GM23338 (cell line): Measurements from ENCODE around the gene SLC66A1. TPM values are rescaled to one million over a fixed set of nuclear protein-coding genes. Genes with fewer than 3 reads are reported as not detected.

ENCODE experiments used
- ATAC-seq: fragments of 200-7000 bp; cut with Tn5 transposase; 3 replicates; pipeline ENCODE4 v1.9.1; 2020
- DNase-seq: peaks from one replicate; pipeline ENCODE4 v3.0.0-alpha.2; 2015; ENCODE audit warnings: low spot score
- H2AFZ ChIP-seq: fragments of 200-600 bp; sonication (generic); 2 replicates; pipeline ENCODE4 v1.8.0; 2016; ENCODE audit warnings: antibody characterized with exemption, mild to moderate bottlenecking, moderate library complexity
- H3F3A ChIP-seq: fragments of 200-600 bp; sonication (generic); replicated peaks from 2 replicates; pipeline ENCODE4 v1.8.0; 2017; ENCODE audit warnings: antibody characterized with exemption, mixed run types, low read depth
- H3K27ac ChIP-seq: fragments of 200-600 bp; sonication (generic); 2 replicates; pipeline ENCODE4 v1.6.1; 2016; ENCODE audit warnings: low read depth
- H3K27me3 ChIP-seq: fragments of 200-600 bp; sonication (generic); 2 replicates; pipeline ENCODE4 v1.8.0; 2016; ENCODE audit warnings: mild to moderate bottlenecking, mixed run types, moderate library complexity; ENCODE audit not compliant: insufficient read depth
- H3K36me3 ChIP-seq: fragments of 200-600 bp; sonication (generic); 2 replicates; pipeline ENCODE4 v1.8.0; 2016; ENCODE audit warnings: mild to moderate bottlenecking; ENCODE audit not compliant: insufficient read depth
- H3K4me1 ChIP-seq: fragments of 200-600 bp; sonication (generic); 2 replicates; pipeline ENCODE4 v1.8.0; 2016; ENCODE audit warnings: mild to moderate bottlenecking, moderate library complexity; ENCODE audit not compliant: insufficient read depth
- H3K4me2 ChIP-seq: fragments of 200-600 bp; sonication (generic); 2 replicates; pipeline ENCODE4 v1.7.1; 2017; ENCODE audit warnings: mixed run types
- H3K4me3 ChIP-seq: fragments of 200-600 bp; sonication (generic); 2 replicates; pipeline ENCODE4 v1.6.1; 2016; ENCODE audit warnings: mixed run types
- H3K79me2 ChIP-seq: fragments of 200-600 bp; sonication (generic); replicated peaks from 2 replicates; pipeline ENCODE4 v1.8.0; 2017; ENCODE audit warnings: mild to moderate bottlenecking; ENCODE audit not compliant: insufficient read depth
- H3K9me2 ChIP-seq: fragments of 200-600 bp; sonication (generic); 2 replicates; pipeline ENCODE4 v1.8.0; 2017; ENCODE audit not compliant: insufficient read depth
- H4K20me1 ChIP-seq: fragments of 200-600 bp; sonication (generic); replicated peaks from 2 replicates; pipeline ENCODE4 v1.8.0; 2017; ENCODE audit warnings: mild to moderate bottlenecking; ENCODE audit not compliant: insufficient read depth
- H3K27ac Mint-ChIP-seq: 2 replicates; pipeline ENCODE4 v1.8.0; 2020; ENCODE audit warnings: inconsistent platforms, mild to moderate bottlenecking, moderate library complexity, mixed read lengths
- H3K27me3 Mint-ChIP-seq: 3 replicates; pipeline ENCODE4 v1.8.0; 2022; ENCODE audit warnings: low read depth, mild to moderate bottlenecking, moderate library complexity, mixed read lengths, inconsistent platforms; ENCODE audit not compliant: insufficient read depth, poor library complexity
- H3K36me3 Mint-ChIP-seq: 3 replicates; pipeline ENCODE4 v1.8.0; 2021; ENCODE audit warnings: low read depth, mild to moderate bottlenecking, inconsistent platforms, moderate library complexity, mixed read lengths
- H3K4me1 Mint-ChIP-seq: 3 replicates; pipeline ENCODE4 v1.8.0; 2020; ENCODE audit warnings: mild to moderate bottlenecking, inconsistent platforms, mixed read lengths
- H3K4me3 Mint-ChIP-seq: 3 replicates; pipeline ENCODE4 v1.8.0; 2021; ENCODE audit warnings: moderate library complexity, mild to moderate bottlenecking, inconsistent platforms, mixed read lengths
- H3K9me3 Mint-ChIP-seq: 3 replicates; pipeline ENCODE4 v1.8.0; 2020; ENCODE audit warnings: moderate library complexity, mild to moderate bottlenecking, inconsistent platforms, mixed read lengths
- CREB1 ChIP-seq: fragments of 250-450 bp; sonication (Bioruptor Pico); IDR thresholded peaks from 2 replicates; pipeline ENCODE4 v1.5.0; 2020; ENCODE audit warnings: low read depth, mild to moderate bottlenecking, moderate library complexity
- EZH2 ChIP-seq: fragments of 200-600 bp; sonication (generic); IDR thresholded peaks from one replicate; pipeline ENCODE4 v1.8.0; 2017; ENCODE audit warnings: antibody characterized with exemption, mild to moderate bottlenecking, low read depth; ENCODE audit not compliant: unreplicated experiment
- EZH2phosphoT487 ChIP-seq: fragments of 200-600 bp; sonication (generic); IDR thresholded peaks from one replicate; pipeline ENCODE4 v1.8.1; 2018; ENCODE audit warnings: antibody characterized with exemption; ENCODE audit not compliant: unreplicated experiment
- POLR2AphosphoS5 ChIP-seq: IDR thresholded peaks from 2 replicates; pipeline ENCODE4 v1.6.1; 2016; ENCODE audit warnings: antibody characterized with exemption, low read depth
- STAT1 ChIP-seq: IDR thresholded peaks from one replicate; pipeline ENCODE4 v1.6.1; 2016; ENCODE audit warnings: antibody characterized with exemption; ENCODE audit not compliant: unreplicated experiment
- ZNF114 ChIP-seq: fragments of 250-450 bp; sonication (Bioruptor Pico); IDR thresholded peaks from 2 replicates; pipeline ENCODE4 v1.5.0; 2020; ENCODE audit warnings: mild to moderate bottlenecking, moderate library complexity
- ZNF331 ChIP-seq: fragments of 250-450 bp; sonication (Bioruptor Pico); IDR thresholded peaks from 2 replicates; pipeline ENCODE4 v1.5.0; 2020; ENCODE audit warnings: low read depth, mild to moderate bottlenecking, moderate library complexity
- polyA plus RNA-seq: library from polyadenylated mRNA; unstranded; fragments of >200 nt; fragmentation: Nextera tagmentation; extraction: Ambion mirVana; gene quantifications from 2 replicates; pipeline ENCODE4 v1.2.1, GENCODE V29; 2016
- total RNA-seq: library from RNA; depleted of rRNA; stranded (reverse); fragments of >200 nt; shearing (Covaris generic); gene quantifications from 2 replicates; pipeline ENCODE4 v1.2.3, GENCODE V29; 2014
- TF ChIP-seq, protein P1 (sequence below): IDR thresholded peaks from 2 replicates; pipeline ENCODE4 v1.6.1; 2016; ENCODE audit warnings: antibody characterized with exemption
- TF ChIP-seq, protein P2 (sequence below): fragments of 250-450 bp; sonication (Bioruptor Pico); IDR thresholded peaks from 2 replicates; pipeline ENCODE4 v1.5.0; 2020; ENCODE audit warnings: mild to moderate bottlenecking, moderate library complexity
- TF ChIP-seq, protein P3 (sequence below), 2 experiments: fragments of 200-600 bp in 1 of 2; sonication (generic) in 1 of 2; conservative IDR thresholded peaks; 2 replicates each; pipeline versions ENCODE4 v1.5.1 to v1.6.1; 2016 to 2017; ENCODE audit warnings: antibody characterized with exemption in 2 of 2, low read depth in 2 of 2, mild to moderate bottlenecking in 2 of 2, moderate library complexity in 1 of 2
- TF ChIP-seq, protein P4 (sequence below): IDR thresholded peaks from one replicate; pipeline ENCODE4 v1.6.1; 2018; ENCODE audit warnings: antibody characterized with exemption; ENCODE audit not compliant: unreplicated experiment

SLC66A1 gene
- total and polyA plus RNA-seq, 2 experiments from 2014 or later = 6.9 to 19.7 TPM

DNA sequence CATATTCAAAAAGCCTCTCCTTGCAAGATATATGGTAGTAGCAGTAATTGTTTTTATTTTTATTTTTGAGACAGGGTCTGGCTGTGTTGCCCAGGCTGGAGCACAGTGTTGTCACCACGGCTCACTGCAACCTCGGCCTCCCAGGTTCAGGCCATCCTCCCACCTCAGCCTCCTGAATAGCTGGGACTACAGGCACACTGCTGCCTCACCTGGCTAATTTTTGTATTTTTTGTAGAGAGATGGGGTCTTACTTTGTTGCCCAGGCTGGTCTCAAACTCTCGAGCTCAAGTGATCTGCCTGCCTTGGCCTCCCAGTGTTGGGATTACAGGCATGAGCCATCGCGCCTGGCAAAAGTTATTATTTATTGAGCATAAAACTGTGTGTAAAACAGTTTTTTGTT lies 38.4 kb downstream of the SLC66A1 start (continued):
- TF ChIP-seq ZNF331 (CRISPR knock-in tag) (no peak), STAT1 (no peak)
- TF ChIP-seq, protein P1, sequence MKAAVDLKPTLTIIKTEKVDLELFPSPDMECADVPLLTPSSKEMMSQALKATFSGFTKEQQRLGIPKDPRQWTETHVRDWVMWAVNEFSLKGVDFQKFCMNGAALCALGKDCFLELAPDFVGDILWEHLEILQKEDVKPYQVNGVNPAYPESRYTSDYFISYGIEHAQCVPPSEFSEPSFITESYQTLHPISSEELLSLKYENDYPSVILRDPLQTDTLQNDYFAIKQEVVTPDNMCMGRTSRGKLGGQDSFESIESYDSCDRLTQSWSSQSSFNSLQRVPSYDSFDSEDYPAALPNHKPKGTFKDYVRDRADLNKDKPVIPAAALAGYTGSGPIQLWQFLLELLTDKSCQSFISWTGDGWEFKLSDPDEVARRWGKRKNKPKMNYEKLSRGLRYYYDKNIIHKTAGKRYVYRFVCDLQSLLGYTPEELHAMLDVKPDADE = no peak

DNA sequence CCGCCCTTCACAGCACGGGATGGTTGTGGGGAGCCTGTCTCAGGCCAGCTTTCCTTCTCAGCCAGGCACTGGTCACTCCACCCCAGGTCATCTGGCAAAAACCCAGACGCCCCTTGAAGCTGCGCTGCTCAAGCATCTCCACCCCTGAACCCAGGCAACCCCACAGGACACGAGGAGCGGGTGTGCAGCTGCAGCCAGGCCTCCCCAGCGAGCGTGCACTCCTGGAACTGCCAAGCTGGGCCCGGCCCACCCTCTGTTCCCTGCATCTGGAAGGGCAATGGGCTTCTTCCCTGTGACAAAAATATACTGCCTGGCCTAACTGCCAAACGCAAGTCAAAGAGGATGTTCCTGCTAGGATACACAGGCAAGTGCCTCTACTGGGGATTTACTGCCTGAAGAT lies 39.7 kb downstream of the SLC66A1 start:
- ATAC-seq = no peak
- peaks cover 51% of the 10 kb centered on the region for H3K36me3 Mint-ChIP-seq
- H3K27ac Mint-ChIP-seq = peak overlapping the region; percentile 52; the same call in 1 of the 2 replicates

More for the DNA sequence above, 39.7 kb downstream of the SLC66A1 start:
- Histone ChIP-seq H3K27me3 (no peaks in the 10 kb centered on the region), H3K27ac (no peak overlapping the region), H4K20me1 (peaks cover 19% of the 10 kb centered on the region), H3F3A (0 out of 2 replicates have a peak, but pooled peaks cover 11% of the 10 kb centered on the region), H3K36me3 (0 out of 2 replicates have a peak, but pooled peaks cover 5% of the 10 kb centered on the region), H3K79me2 (peaks cover 7% of the 10 kb centered on the region; the same call in 1 of the 2 replicates), H3K4me3 (no peak overlapping the region), H3K4me1 (peaks cover 16% of the 10 kb centered on the region), H3K9me2 (no peaks in the 10 kb centered on the region), H2AFZ (no peak overlapping the region), H3K4me2 (no peak overlapping the region)
- H3K9me3 Mint-ChIP-seq = no peaks in the 10 kb centered on the region
- TF ChIP-seq, protein P2, sequence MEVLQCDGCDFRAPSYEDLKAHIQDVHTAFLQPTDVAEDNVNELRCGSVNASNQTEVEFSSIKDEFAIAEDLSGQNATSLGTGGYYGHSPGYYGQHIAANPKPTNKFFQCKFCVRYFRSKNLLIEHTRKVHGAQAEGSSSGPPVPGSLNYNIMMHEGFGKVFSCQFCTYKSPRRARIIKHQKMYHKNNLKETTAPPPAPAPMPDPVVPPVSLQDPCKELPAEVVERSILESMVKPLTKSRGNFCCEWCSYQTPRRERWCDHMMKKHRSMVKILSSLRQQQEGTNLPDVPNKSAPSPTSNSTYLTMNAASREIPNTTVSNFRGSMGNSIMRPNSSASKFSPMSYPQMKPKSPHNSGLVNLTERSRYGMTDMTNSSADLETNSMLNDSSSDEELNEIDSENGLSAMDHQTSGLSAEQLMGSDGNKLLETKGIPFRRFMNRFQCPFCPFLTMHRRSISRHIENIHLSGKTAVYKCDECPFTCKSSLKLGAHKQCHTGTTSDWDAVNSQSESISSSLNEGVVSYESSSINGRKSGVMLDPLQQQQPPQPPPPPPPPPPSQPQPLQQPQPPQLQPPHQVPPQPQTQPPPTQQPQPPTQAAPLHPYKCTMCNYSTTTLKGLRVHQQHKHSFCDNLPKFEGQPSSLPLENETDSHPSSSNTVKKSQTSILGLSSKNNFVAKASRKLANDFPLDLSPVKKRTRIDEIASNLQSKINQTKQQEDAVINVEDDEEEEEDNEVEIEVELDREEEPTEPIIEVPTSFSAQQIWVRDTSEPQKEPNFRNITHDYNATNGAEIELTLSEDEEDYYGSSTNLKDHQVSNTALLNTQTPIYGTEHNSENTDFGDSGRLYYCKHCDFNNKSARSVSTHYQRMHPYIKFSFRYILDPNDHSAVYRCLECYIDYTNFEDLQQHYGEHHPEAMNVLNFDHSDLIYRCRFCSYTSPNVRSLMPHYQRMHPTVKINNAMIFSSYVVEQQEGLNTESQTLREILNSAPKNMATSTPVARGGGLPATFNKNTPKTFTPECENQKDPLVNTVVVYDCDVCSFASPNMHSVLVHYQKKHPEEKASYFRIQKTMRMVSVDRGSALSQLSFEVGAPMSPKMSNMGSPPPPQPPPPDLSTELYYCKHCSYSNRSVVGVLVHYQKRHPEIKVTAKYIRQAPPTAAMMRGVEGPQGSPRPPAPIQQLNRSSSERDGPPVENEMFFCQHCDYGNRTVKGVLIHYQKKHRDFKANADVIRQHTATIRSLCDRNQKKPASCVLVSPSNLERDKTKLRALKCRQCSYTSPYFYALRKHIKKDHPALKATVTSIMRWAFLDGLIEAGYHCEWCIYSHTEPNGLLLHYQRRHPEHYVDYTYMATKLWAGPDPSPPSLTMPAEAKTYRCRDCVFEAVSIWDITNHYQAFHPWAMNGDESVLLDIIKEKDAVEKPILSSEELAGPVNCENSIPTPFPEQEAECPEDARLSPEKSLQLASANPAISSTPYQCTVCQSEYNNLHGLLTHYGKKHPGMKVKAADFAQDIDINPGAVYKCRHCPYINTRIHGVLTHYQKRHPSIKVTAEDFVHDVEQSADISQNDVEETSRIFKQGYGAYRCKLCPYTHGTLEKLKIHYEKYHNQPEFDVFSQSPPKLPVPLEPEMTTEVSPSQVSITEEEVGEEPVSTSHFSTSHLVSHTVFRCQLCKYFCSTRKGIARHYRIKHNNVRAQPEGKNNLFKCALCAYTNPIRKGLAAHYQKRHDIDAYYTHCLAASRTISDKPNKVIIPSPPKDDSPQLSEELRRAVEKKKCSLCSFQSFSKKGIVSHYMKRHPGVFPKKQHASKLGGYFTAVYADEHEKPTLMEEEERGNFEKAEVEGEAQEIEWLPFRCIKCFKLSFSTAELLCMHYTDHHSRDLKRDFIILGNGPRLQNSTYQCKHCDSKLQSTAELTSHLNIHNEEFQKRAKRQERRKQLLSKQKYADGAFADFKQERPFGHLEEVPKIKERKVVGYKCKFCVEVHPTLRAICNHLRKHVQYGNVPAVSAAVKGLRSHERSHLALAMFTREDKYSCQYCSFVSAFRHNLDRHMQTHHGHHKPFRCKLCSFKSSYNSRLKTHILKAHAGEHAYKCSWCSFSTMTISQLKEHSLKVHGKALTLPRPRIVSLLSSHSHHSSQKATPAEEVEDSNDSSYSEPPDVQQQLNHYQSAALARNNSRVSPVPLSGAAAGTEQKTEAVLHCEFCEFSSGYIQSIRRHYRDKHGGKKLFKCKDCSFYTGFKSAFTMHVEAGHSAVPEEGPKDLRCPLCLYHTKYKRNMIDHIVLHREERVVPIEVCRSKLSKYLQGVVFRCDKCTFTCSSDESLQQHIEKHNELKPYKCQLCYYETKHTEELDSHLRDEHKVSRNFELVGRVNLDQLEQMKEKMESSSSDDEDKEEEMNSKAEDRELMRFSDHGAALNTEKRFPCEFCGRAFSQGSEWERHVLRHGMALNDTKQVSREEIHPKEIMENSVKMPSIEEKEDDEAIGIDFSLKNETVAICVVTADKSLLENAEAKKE (CRISPR knock-in tag) = no peak
- no peak for TF ChIP-seq POLR2AphosphoS5
- no peak for TF ChIP-seq ZNF114
- TF ChIP-seq ZNF331 (CRISPR knock-in tag) = no peak
- TF ChIP-seq STAT1 = no peak
- TF ChIP-seq, protein P1 = no peak
- TF ChIP-seq CREB1 (CRISPR knock-in tag) = no peak
- TF ChIP-seq EZH2phosphoT487 = no peak
- TF ChIP-seq, protein P3, sequence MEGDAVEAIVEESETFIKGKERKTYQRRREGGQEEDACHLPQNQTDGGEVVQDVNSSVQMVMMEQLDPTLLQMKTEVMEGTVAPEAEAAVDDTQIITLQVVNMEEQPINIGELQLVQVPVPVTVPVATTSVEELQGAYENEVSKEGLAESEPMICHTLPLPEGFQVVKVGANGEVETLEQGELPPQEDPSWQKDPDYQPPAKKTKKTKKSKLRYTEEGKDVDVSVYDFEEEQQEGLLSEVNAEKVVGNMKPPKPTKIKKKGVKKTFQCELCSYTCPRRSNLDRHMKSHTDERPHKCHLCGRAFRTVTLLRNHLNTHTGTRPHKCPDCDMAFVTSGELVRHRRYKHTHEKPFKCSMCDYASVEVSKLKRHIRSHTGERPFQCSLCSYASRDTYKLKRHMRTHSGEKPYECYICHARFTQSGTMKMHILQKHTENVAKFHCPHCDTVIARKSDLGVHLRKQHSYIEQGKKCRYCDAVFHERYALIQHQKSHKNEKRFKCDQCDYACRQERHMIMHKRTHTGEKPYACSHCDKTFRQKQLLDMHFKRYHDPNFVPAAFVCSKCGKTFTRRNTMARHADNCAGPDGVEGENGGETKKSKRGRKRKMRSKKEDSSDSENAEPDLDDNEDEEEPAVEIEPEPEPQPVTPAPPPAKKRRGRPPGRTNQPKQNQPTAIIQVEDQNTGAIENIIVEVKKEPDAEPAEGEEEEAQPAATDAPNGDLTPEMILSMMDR (conservative IDR thresholded peaks at IDR 0.05; ENCODE audit: low read depth in 2 of 2) = no peak
- TF ChIP-seq, protein P4, sequence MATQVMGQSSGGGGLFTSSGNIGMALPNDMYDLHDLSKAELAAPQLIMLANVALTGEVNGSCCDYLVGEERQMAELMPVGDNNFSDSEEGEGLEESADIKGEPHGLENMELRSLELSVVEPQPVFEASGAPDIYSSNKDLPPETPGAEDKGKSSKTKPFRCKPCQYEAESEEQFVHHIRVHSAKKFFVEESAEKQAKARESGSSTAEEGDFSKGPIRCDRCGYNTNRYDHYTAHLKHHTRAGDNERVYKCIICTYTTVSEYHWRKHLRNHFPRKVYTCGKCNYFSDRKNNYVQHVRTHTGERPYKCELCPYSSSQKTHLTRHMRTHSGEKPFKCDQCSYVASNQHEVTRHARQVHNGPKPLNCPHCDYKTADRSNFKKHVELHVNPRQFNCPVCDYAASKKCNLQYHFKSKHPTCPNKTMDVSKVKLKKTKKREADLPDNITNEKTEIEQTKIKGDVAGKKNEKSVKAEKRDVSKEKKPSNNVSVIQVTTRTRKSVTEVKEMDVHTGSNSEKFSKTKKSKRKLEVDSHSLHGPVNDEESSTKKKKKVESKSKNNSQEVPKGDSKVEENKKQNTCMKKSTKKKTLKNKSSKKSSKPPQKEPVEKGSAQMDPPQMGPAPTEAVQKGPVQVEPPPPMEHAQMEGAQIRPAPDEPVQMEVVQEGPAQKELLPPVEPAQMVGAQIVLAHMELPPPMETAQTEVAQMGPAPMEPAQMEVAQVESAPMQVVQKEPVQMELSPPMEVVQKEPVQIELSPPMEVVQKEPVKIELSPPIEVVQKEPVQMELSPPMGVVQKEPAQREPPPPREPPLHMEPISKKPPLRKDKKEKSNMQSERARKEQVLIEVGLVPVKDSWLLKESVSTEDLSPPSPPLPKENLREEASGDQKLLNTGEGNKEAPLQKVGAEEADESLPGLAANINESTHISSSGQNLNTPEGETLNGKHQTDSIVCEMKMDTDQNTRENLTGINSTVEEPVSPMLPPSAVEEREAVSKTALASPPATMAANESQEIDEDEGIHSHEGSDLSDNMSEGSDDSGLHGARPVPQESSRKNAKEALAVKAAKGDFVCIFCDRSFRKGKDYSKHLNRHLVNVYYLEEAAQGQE = no peak
- no peak for TF ChIP-seq EZH2
- DNase-seq = no peak
- H3K4me3 Mint-ChIP-seq = no peak overlapping the region
- H3K27me3 Mint-ChIP-seq = peaks cover 22% of the 10 kb centered on the region
- peaks cover 35% of the 10 kb centered on the region for H3K4me1 Mint-ChIP-seq
